OCI-LY7 (cell line): ENCODE measurements around the gene SBF2. TPM values are rescaled to one million over a fixed set of nuclear protein-coding genes. Genes with fewer than 3 reads are reported as not detected.

Experiments
- BruUV-seq: library from RNA; stranded (reverse); fragments of 400-500 nt; replicated peaks from 2 replicates; lab custom pipeline; 2021; lab: Mats Ljungman, UMichigan
- CTCF ChIA-PET: fragments of 300-600 bp; sonication (Branson Sonifier 250); formaldehyde crosslinking; loops from one replicate; lab custom pipeline; 2022; ENCODE audit warnings: antibody characterized with exemption; ENCODE audit not compliant: unreplicated experiment; lab: Charles Lee
- POLR2A ChIA-PET: fragments of 300-600 bp; sonication (Branson Sonifier 250); formaldehyde crosslinking; loops from one replicate; lab custom pipeline; 2022; ENCODE audit warnings: antibody characterized with exemption; lab: Charles Lee
- DNase-seq: peaks from one replicate; pipeline ENCODE4 v3.0.0-alpha.2; 2015; ENCODE audit warnings: low spot score
- H2AFZ ChIP-seq: fragments of 200-600 bp; sonication (generic), shearing (Covaris generic); 2 replicates; pipeline ENCODE4 v1.6.1; 2014; ENCODE audit warnings: mild to moderate bottlenecking, antibody characterized with exemption, low read length, moderate library complexity
- H3K27ac ChIP-seq: fragments of 200-600 bp; sonication (generic); 2 replicates; pipeline ENCODE4 v1.5.1; 2014; ENCODE audit warnings: mixed run types, low read depth, mild to moderate bottlenecking, moderate library complexity, low read length, inconsistent platforms; ENCODE audit not compliant: poor library complexity, severe bottlenecking
- H3K36me3 ChIP-seq: fragments of 200-600 bp; sonication (generic); 2 replicates; pipeline ENCODE4 v1.6.1; 2014; ENCODE audit warnings: mild to moderate bottlenecking, antibody characterized with exemption, low read length, moderate library complexity, mixed read lengths; ENCODE audit not compliant: insufficient read depth
- H3K4me1 ChIP-seq: fragments of 200-600 bp; sonication (generic); 2 replicates; pipeline ENCODE4 v1.5.1; 2014; ENCODE audit warnings: mild to moderate bottlenecking, low read length; ENCODE audit not compliant: insufficient read depth, poor library complexity, severe bottlenecking
- H3K4me2 ChIP-seq: fragments of 200-600 bp; sonication (generic); 2 replicates; pipeline ENCODE4 v1.6.1; 2014; ENCODE audit warnings: mild to moderate bottlenecking, low read length
- H3K4me3 ChIP-seq: fragments of 200-600 bp; sonication (generic); 2 replicates; pipeline ENCODE4 v1.5.1; 2014; ENCODE audit warnings: mild to moderate bottlenecking, low read depth, low read length; ENCODE audit not compliant: poor library complexity, severe bottlenecking
- H3K79me2 ChIP-seq: fragments of 200-600 bp; sonication (generic); 2 replicates; pipeline ENCODE4 v1.6.1; 2016; ENCODE audit warnings: low read depth, mild to moderate bottlenecking, low read length, moderate library complexity, mixed read lengths; ENCODE audit not compliant: insufficient read depth
- H3K9me2 ChIP-seq: fragments of 200-600 bp; sonication (generic); 2 replicates; pipeline ENCODE4 v1.6.1; 2016; ENCODE audit warnings: mild to moderate bottlenecking, low read length, mixed read lengths; ENCODE audit not compliant: insufficient read depth
- H3K9me3 ChIP-seq: fragments of 200-600 bp; sonication (generic); 2 replicates; pipeline ENCODE4 v1.6.1; 2014; ENCODE audit warnings: mild to moderate bottlenecking, mixed run types, low read length, mixed read lengths
- H4K20me1 ChIP-seq: fragments of 200-600 bp; sonication (generic); 2 replicates; pipeline ENCODE4 v1.6.1; 2014; ENCODE audit warnings: mild to moderate bottlenecking, antibody characterized with exemption, low read length, moderate library complexity, mixed read lengths; ENCODE audit not compliant: insufficient read depth
- EZH2phosphoT487 ChIP-seq: fragments of 200-600 bp; sonication (generic); IDR thresholded peaks from 2 replicates; pipeline ENCODE4 v1.6.1; 2018; ENCODE audit warnings: low read depth, borderline replicate concordance, mild to moderate bottlenecking, mixed run types, antibody characterized with exemption, low read length, moderate library complexity, mixed read lengths
- intact Hi-C: fragments of 100-400 bp; cut with micrococcal nuclease; formaldehyde crosslinking; loops from one replicate; pipeline ENCODE4 v1.10.0; 2022; ENCODE audit not compliant: unreplicated experiment
- total RNA-seq, 2 experiments: library from RNA; depleted of rRNA in 1 of 2; stranded (reverse); fragments of >200 nt in 1 of 2; shearing (Covaris generic) in 1 of 2; gene quantifications; 2 replicates each; pipeline ENCODE4 v1.2.3, GENCODE V29; 2014 to 2022
- TF ChIP-seq, protein P1 (sequence below): fragments of 200-600 bp; sonication (generic); conservative IDR thresholded peaks from 2 replicates; pipeline ENCODE4 v1.5.1; 2014; ENCODE audit warnings: mild to moderate bottlenecking, antibody characterized with exemption, low read length, moderate library complexity, mixed read lengths

SBF2 gene
- total RNA-seq, 2 experiments from 2014 or later, result 12.9 to 14.3 TPM

DNA sequence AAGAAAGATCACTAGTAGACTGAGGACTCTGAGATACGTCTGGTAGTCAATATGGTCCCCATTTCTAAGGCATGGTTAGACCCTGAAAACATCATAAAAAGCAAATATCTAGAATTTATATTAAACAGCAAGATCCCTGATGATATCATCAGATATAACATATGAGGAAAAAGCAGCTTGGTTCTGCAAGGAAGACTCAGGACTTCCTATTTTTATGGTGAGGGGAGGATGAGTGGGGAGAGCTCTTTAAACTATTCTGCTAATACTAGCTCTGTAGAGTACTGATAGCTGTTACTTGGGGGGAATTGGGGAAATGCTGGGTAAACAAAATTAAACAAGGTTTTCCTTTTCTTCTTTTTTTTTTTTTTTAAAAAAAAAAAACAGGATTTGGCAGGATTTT, 394.3 kb downstream of the SBF2 start:
- intact Hi-C loops, result no loop called here

DNA sequence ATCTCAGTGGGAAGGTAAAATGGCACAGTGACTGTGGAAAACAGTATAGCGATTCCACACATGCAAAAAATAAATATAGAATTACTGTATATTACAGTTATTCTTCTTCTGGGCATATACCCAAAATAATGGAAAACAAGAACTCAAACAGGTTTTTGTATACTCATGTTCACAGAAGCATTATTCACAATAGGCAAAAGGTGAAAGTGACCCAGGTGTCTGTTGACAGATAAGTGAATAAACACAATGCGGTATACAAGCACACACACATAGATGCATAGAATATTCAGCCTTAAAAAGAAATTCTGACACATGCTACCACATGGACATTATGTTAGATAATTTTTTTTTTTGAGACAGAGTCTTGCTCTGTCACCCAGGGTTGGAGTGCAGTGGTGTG, 397.1 kb downstream of the SBF2 start:
- CTCF ChIA-PET, result no interaction called here

More for the DNA sequence above, 394.3 kb downstream of the SBF2 start:
- H4K20me1 ChIP-seq, result no peaks in the 10 kb centered on the region
- BruUV-seq, result no TSS peak
- H3K9me3 ChIP-seq, result no peaks in the 10 kb centered on the region
- H3K36me3 ChIP-seq, result no peaks in the 10 kb centered on the region
- H3K4me3 ChIP-seq, result no peak overlapping the region
- no peaks in the 10 kb centered on the region for H3K9me2 ChIP-seq
- no peak overlapping the region for H3K27ac ChIP-seq
- TF ChIP-seq, protein P1, sequence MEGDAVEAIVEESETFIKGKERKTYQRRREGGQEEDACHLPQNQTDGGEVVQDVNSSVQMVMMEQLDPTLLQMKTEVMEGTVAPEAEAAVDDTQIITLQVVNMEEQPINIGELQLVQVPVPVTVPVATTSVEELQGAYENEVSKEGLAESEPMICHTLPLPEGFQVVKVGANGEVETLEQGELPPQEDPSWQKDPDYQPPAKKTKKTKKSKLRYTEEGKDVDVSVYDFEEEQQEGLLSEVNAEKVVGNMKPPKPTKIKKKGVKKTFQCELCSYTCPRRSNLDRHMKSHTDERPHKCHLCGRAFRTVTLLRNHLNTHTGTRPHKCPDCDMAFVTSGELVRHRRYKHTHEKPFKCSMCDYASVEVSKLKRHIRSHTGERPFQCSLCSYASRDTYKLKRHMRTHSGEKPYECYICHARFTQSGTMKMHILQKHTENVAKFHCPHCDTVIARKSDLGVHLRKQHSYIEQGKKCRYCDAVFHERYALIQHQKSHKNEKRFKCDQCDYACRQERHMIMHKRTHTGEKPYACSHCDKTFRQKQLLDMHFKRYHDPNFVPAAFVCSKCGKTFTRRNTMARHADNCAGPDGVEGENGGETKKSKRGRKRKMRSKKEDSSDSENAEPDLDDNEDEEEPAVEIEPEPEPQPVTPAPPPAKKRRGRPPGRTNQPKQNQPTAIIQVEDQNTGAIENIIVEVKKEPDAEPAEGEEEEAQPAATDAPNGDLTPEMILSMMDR, result no peak
- no peak for TF ChIP-seq EZH2phosphoT487
- H3K4me2 ChIP-seq, result no peak overlapping the region
- DNase-seq, result no peak
- CTCF ChIA-PET, result no interaction called here
- POLR2A ChIA-PET, result interaction anchor here (0.7 to 1.5 kb wide), 2 partner anchors 26 to 51 kb away, joined by 5 to 6 read pairs; no protein-coding TSS in a partner anchor
- no peaks in the 10 kb centered on the region for H3K79me2 ChIP-seq
- H3K4me1 ChIP-seq, result no peaks in the 10 kb centered on the region
- no peak overlapping the region for H2AFZ ChIP-seq

DNA sequence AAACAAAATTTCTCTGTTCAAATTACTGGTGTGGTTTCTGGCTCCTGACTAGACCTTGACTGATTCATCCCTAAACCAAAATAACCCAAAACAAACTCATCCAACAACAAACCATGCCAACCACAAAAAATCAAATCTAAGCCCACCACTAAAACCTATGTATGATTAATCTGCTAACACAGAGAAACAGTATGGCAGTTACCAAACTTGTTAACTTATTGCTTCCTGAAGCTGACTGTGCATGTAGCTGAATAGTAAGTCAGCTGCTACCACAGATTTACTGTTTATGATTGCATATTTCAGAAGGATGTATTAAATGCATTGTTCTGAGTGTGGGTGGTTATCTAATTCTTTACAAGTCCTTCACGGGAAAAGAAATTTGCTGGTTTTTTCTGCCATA, 399.0 kb downstream of the SBF2 start:
- Histone ChIP-seq H3K4me1 (no peaks in the 10 kb centered on the region), H3K4me3 (no peak overlapping the region), H3K27ac (no peak overlapping the region), H3K79me2 (no peaks in the 10 kb centered on the region), H3K36me3 (no peaks in the 10 kb centered on the region), H3K9me2 (no peaks in the 10 kb centered on the region), H3K9me3 (no peaks in the 10 kb centered on the region), H2AFZ (no peak overlapping the region), H4K20me1 (no peaks in the 10 kb centered on the region), H3K4me2 (no peak overlapping the region)
- ChIA-PET CTCF (no interaction called here), POLR2A (no interaction called here)
- no TSS peak for BruUV-seq
- intact Hi-C loops, result no loop called here
- no peak for DNase-seq
- TF ChIP-seq, protein P1, result no peak
- no peak for TF ChIP-seq EZH2phosphoT487

More for the DNA sequence above, 397.1 kb downstream of the SBF2 start:
- intact Hi-C loops, result no loop called here
- H2AFZ ChIP-seq, result no peak overlapping the region
- no peaks in the 10 kb centered on the region for H3K4me1 ChIP-seq
- POLR2A ChIA-PET, result no interaction called here
- H3K4me3 ChIP-seq, result no peak overlapping the region
- no peaks in the 10 kb centered on the region for H4K20me1 ChIP-seq
- H3K27ac ChIP-seq, result no peak overlapping the region
- no peaks in the 10 kb centered on the region for H3K36me3 ChIP-seq
- no TSS peak for BruUV-seq
- TF ChIP-seq, protein P1, result no peak
- TF ChIP-seq EZH2phosphoT487, result no peak
- DNase-seq, result no peak
- H3K9me2 ChIP-seq, result no peaks in the 10 kb centered on the region
- no peak overlapping the region for H3K4me2 ChIP-seq
- H3K9me3 ChIP-seq, result no peaks in the 10 kb centered on the region
- H3K79me2 ChIP-seq, result no peaks in the 10 kb centered on the region
